Thymus (tissue), 11 donors: ENCODE data around the gene PRKCH. TPM values are rescaled to one million over a fixed set of nuclear protein-coding genes. Genes with fewer than 3 reads are reported as not detected.

ENCODE experiments used
- DNase-seq, 9 donors: peaks; one replicate each; pipeline ENCODE4 v3.0.0-alpha.2; 2013; ENCODE audit warnings: low spot score in 9 of 9, low read depth in 6 of 9, missing footprints in 1 of 9
- H3K27ac ChIP-seq, 2 donors: one replicate each; pipeline ENCODE4 v1.5.1; 2013; ENCODE audit warnings: control low read depth in 1 of 2, low read depth in 1 of 2, low read length in 1 of 2, mild to moderate bottlenecking in 1 of 2, moderate library complexity in 1 of 2
- H3K27me3 ChIP-seq, 2 donors: one replicate each; pipeline ENCODE4 v1.5.1; 2013; ENCODE audit warnings: low read length in 1 of 2; ENCODE audit not compliant: control insufficient read depth in 2 of 2, insufficient read depth in 1 of 2
- H3K36me3 ChIP-seq, 2 donors: one replicate each; pipeline ENCODE4 v1.5.1; 2013; ENCODE audit warnings: low read length in 1 of 2, mild to moderate bottlenecking in 1 of 2, moderate library complexity in 1 of 2; ENCODE audit not compliant: control insufficient read depth in 2 of 2, insufficient read depth in 2 of 2
- H3K4me1 ChIP-seq, 2 donors: one replicate each; pipeline ENCODE4 v1.5.1; 2013; ENCODE audit warnings: low read length in 2 of 2; ENCODE audit not compliant: control insufficient read depth in 2 of 2, insufficient read depth in 2 of 2
- H3K4me3 ChIP-seq, 2 donors: one replicate each; pipeline ENCODE4 v1.5.1; 2013; ENCODE audit warnings: low read length in 2 of 2, control low read depth in 1 of 2, mild to moderate bottlenecking in 1 of 2
- H3K9me3 ChIP-seq, 2 donors: one replicate each; pipeline ENCODE4 v1.5.1; 2013; ENCODE audit warnings: low read length in 1 of 2, mild to moderate bottlenecking in 1 of 2; ENCODE audit not compliant: control insufficient read depth in 2 of 2, insufficient read depth in 1 of 2
- WGBS: extraction: QIAGEN DNeasy Blood & Tissue Kit; methylation state at CpG from one replicate; pipeline ENCODE4 v1.1.7; 2013; 5-methylcytosine and 5-hydroxymethylcytosine counted together
- polyA plus RNA-seq: library from polyadenylated mRNA; stranded (reverse); fragments of 200-250 nt; gene quantifications from one replicate; pipeline ENCODE4 v1.2.3, GENCODE V29; 2013
- total RNA-seq: library from RNA; stranded (reverse); fragments of 120-200 nt; gene quantifications from one replicate; pipeline ENCODE4 v1.2.4, GENCODE V29; 2013
- donor health status: healthy.

The PRKCH gene
- total and polyA plus RNA-seq, 2 donors: 73.5 to 81.8 TPM

GRCh38 chr14:61382842-61383241 lies 61.5 kb downstream of the PRKCH start:
- no peak overlapping the region for H3K27ac ChIP-seq
- peaks cover 10 to 47% of the 10 kb centered on the region in 2 donors for H3K4me1 ChIP-seq
- DNase-seq: no peak
- WGBS: 96% methylated on average over 2 of the region's 2 CpGs
- H3K4me3 ChIP-seq: no peak overlapping the region
- H3K36me3 ChIP-seq: peaks cover 0 to 3% of the 10 kb centered on the region in 2 donors
- H3K27me3 ChIP-seq: no peaks in the 10 kb centered on the region
- H3K9me3 ChIP-seq: no peaks in the 10 kb centered on the region

- Histone ChIP-seq H3K36me3 (peaks cover 0 to 3% of the 10 kb centered on the region in 2 donors), H3K4me3 (peak overlapping the region in 1 of 2 donors; percentile 17), H3K4me1 (peaks cover 10 to 61% of the 10 kb centered on the region in 2 donors), H3K27ac (peak overlapping the region; percentile 42 to 61), H3K27me3 (no peaks in the 10 kb centered on the region), H3K9me3 (no peaks in the 10 kb centered on the region)
- peak; percentile 33 to 89 (median 65) for DNase-seq
- WGBS: 6% methylated on average over 6 of the region's 6 CpGs
These were observed 63.8 kb downstream of the PRKCH start for GRCh38 chr14:61385002-61385685.

GRCh38 chr14:61386173-61386772 lies 64.9 kb downstream of the PRKCH start:
- no peak overlapping the region for H3K27ac ChIP-seq
- H3K9me3 ChIP-seq: no peaks in the 10 kb centered on the region
- peaks cover 10 to 64% of the 10 kb centered on the region in 2 donors for H3K4me1 ChIP-seq
- no peaks in the 10 kb centered on the region for H3K27me3 ChIP-seq
- WGBS: 96% methylated on average over 9 of the region's 9 CpGs
- H3K36me3 ChIP-seq: peaks cover 0 to 3% of the 10 kb centered on the region in 2 donors
- DNase-seq: no peak
- H3K4me3 ChIP-seq: no peak overlapping the region

- H3K4me1 ChIP-seq: peaks cover 10 to 61% of the 10 kb centered on the region in 2 donors
- H3K27ac ChIP-seq: no peak overlapping the region
- 84% methylated on average over 4 of the region's 4 CpGs for WGBS
These were observed 65.7 kb downstream of the PRKCH start for GRCh38 chr14:61387076-61387475.

GRCh38 chr14:61388173-61388975 lies 67.0 kb downstream of the PRKCH start:
- 71% methylated on average over 7 of the region's 7 CpGs for WGBS
- no peaks in the 10 kb centered on the region for H3K27me3 ChIP-seq
- no peaks in the 10 kb centered on the region for H3K36me3 ChIP-seq
- no peak overlapping the region for H3K4me3 ChIP-seq
- peak overlapping the region; percentile 27 to 83 for H3K27ac ChIP-seq
- peak in 1 of 9 donors; percentile 33 for DNase-seq
- no peaks in the 10 kb centered on the region for H3K9me3 ChIP-seq
- peaks cover 10 to 61% of the 10 kb centered on the region in 2 donors for H3K4me1 ChIP-seq

More at GRCh38 chr14:61387076-61387475, 65.7 kb downstream of the PRKCH start:
- DNase-seq: no peak
- Histone ChIP-seq H3K4me3 (no peak overlapping the region), H3K9me3 (no peaks in the 10 kb centered on the region), H3K36me3 (no peaks in the 10 kb centered on the region), H3K27me3 (no peaks in the 10 kb centered on the region)

- H3K4me1 ChIP-seq: peaks cover 10 to 57% of the 10 kb centered on the region in 2 donors
These were observed 67.7 kb downstream of the PRKCH start for GRCh38 chr14:61388976-61389576.

GRCh38 chr14:61391119-61391518 lies 69.7 kb downstream of the PRKCH start:
- H3K27ac ChIP-seq: peak overlapping the region in 1 of 2 donors; percentile 9
- 78% methylated on average over 3 of the region's 3 CpGs for whole genome bisulfite sequencing
- H3K4me1 ChIP-seq: peaks cover 8 to 48% of the 10 kb centered on the region in 2 donors

More at GRCh38 chr14:61388976-61389576, 67.7 kb downstream of the PRKCH start:
- Histone ChIP-seq H3K9me3 (no peaks in the 10 kb centered on the region), H3K36me3 (no peaks in the 10 kb centered on the region), H3K4me3 (no peak overlapping the region), H3K27me3 (no peaks in the 10 kb centered on the region), H3K27ac (peak overlapping the region in 1 of 2 donors; percentile 27)
- 91% methylated on average over 5 of the region's 5 CpGs for WGBS
- DNase-seq: no peak

GRCh38 chr14:61392297-61392696 lies 70.9 kb downstream of the PRKCH start:
- Histone ChIP-seq H3K9me3 (no peaks in the 10 kb centered on the region), H3K36me3 (peaks cover 0 to 5% of the 10 kb centered on the region in 2 donors), H3K27me3 (no peaks in the 10 kb centered on the region), H3K4me1 (peaks cover 8 to 47% of the 10 kb centered on the region in 2 donors), H3K4me3 (no peak overlapping the region), H3K27ac (no peak overlapping the region)
- no peak for DNase-seq
- 95% methylated on average over 1 of the region's 1 CpG for WGBS

More at GRCh38 chr14:61391119-61391518, 69.7 kb downstream of the PRKCH start:
- Histone ChIP-seq H3K4me3 (no peak overlapping the region), H3K36me3 (peaks cover 0 to 5% of the 10 kb centered on the region in 2 donors), H3K27me3 (no peaks in the 10 kb centered on the region), H3K9me3 (no peaks in the 10 kb centered on the region)
- no peak for DNase-seq
